ENCODE results near the gene RAB35.

RAB35 gene

DNA sequence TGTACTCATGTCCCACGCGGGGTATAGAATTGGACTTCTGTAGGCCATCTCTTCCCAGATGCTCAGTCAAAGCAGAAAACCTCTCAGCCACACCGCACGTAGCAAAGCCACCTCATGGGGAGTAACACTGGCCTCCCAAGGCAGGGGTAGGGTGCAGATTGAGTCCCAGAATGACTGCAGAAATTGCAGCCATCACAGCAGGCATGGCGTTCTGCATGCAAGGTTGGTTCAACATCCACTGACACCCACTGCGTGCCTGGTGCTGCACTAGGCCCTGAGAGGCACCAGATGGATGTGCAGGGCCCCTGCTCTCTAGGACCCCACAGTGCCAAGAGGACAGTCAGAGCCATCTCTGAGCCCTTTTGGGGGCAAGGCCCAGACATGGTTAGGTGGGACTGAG is 39.9 kb downstream of the RAB35 start:
- DNase-seq = no peak
- TF ChIP-seq GATA1 (IDR thresholded peaks at IDR 0.05; ENCODE audit: low read depth, low read length) (no peak), POLR2A (IDR thresholded peaks at IDR 0.05; ENCODE audit: low read length) (no peak)

DNA sequence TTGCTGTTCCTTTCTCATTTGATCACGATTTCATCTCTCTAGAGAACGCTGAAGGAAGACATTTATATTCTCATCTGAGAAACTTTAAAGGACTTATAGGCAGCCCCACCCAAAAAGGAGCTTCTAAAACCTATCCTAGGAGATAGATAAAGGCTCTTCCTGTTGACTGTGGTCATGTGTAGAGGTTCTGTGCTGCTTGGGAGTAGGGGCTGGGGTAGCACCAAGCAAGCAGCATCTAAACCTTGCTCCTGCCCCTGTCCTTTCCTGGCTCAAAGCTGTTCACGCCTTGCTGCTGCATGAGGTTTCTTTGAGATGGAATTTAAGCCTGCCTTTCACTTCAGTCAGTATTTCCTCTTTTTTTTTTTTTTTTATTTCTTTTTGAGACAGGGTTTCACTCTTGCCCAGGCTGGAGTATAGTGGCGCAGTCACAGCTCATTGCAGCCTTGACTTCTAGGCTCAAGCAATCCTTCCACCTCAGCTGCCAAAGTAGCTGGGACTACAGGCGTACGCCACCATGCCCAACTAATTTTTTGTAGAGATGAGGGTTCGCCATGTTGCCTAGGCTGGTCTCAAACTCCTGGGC is 41.4 kb downstream of the RAB35 start:
- no peak for DNase-seq

DNA sequence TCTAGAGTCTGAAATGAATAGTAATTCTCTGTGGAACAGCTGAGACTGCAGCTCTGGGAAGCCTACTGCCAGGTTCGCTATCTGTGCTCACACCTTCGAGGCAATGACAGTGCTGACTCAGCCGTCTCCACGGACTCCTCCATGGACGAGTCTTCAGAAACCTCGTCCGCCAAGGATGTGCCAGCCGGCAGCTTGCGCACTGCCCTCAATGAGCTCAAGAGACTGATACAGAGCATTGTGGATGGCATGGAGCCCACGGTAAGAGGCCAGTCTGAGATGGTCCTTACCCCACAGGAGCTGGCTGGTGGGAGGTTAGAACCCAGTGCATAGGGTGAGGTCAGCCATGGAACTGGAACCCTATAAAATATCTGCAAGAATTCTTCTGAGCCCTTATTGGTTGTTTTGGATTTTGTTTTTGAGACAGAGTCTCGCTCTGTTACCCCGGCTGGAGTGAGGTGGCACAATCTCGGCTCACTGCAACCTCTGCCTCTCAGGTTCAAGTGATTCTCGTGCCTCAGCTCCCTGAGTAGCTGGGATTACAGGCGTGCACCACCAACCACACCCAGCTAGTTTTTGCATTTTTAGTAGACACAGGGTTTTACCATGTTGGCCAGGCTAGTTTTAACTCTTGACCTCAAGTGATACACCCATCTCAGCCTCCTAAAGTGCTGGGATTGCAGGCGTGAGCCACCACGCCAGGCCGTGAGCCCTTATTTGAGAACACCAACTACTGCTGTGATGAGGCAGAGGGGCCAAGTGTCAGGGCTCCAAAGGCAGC is 43.9 kb downstream of the RAB35 start:
- DNase-seq = no peak
- TF ChIP-seq GATA1 (IDR thresholded peaks at IDR 0.05; ENCODE audit: low read depth, low read length) (no peak), POLR2A (IDR thresholded peaks at IDR 0.05; ENCODE audit: low read length) (no peak)

More for the DNA sequence above, 41.4 kb downstream of the RAB35 start:
- TF ChIP-seq POLR2A (IDR thresholded peaks at IDR 0.05; ENCODE audit: low read length) = no peak
- no peak for TF ChIP-seq GATA1 (IDR thresholded peaks at IDR 0.05; ENCODE audit: low read depth, low read length)

DNA sequence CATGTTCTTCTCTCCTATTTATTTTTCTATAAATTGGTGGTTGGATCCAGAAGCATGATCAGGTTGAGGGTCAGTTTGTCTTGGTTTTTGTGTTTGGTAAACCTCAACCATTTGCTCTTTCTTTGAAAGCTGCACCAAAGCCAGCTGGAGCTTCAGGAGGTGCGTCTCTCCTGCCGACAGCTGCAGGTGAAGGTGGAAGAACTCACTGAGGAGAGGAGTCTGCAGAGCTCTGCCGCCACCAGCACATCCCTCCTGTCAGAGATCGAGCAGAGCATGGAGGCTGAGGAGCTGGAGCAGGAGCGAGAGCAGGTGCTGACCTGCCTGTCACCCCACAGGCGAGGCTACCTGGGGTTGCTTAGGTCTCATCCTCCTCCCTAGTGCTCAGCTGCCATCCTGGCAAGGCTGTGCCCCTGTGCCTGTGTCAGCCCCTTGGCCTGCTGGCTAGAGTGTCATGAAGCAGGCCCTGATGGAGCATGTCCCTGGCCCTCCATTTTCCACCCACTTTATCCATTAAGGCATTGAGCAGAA is 45.0 kb downstream of the RAB35 start:
- DNase-seq = no peak
- TF ChIP-seq GATA1 (IDR thresholded peaks at IDR 0.05; ENCODE audit: low read depth, low read length) = no peak
- TF ChIP-seq POLR2A (IDR thresholded peaks at IDR 0.05; ENCODE audit: low read length) = no peak

DNA sequence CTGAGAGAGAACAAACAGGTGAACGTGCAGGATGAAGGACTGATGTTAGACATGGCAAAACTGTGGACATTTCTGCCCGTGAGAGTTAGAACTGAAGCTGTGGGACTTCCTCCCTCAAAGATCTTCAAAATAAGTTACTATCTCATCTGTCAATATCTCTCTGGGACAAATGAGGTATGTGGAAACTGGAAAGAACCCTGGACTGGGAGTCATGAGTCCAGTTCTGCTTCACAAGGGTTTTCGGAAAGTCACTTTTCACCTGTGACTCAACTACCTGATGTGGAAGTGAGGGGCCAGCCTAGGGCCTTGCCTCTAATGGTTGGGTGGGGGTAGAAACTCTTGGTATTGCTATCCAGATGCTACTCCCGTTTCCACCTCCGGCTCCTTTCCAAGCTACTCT is 47.3 kb downstream of the RAB35 start:
- no peak for TF ChIP-seq POLR2A (IDR thresholded peaks at IDR 0.05; ENCODE audit: low read length)
- no peak for TF ChIP-seq GATA1 (IDR thresholded peaks at IDR 0.05; ENCODE audit: low read depth, low read length)
- no peak for DNase-seq

DNA sequence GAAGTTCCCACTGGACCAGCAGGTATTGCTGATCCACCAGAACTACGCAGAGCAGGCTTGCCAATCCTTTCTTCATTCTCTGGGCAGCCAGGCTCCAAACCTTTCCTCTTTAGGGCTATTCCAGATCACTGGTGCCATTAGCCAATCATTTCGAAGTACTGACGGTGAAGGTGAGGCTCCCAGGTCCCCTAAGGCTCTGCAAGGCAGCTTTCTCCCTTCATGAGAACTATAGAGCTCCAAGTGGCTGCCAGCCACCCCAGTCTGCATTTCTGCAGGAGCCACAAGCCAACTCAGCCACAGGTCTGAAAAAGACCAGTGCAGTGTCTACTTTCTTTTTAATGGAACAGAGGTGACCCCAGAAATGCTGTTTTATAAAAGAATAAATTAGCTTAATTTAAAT is 48.7 kb downstream of the RAB35 start:
- DNase-seq = no peak
- no peak for TF ChIP-seq GATA1 (IDR thresholded peaks at IDR 0.05; ENCODE audit: low read depth, low read length)
- TF ChIP-seq POLR2A (IDR thresholded peaks at IDR 0.05; ENCODE audit: low read length) = no peak

DNA sequence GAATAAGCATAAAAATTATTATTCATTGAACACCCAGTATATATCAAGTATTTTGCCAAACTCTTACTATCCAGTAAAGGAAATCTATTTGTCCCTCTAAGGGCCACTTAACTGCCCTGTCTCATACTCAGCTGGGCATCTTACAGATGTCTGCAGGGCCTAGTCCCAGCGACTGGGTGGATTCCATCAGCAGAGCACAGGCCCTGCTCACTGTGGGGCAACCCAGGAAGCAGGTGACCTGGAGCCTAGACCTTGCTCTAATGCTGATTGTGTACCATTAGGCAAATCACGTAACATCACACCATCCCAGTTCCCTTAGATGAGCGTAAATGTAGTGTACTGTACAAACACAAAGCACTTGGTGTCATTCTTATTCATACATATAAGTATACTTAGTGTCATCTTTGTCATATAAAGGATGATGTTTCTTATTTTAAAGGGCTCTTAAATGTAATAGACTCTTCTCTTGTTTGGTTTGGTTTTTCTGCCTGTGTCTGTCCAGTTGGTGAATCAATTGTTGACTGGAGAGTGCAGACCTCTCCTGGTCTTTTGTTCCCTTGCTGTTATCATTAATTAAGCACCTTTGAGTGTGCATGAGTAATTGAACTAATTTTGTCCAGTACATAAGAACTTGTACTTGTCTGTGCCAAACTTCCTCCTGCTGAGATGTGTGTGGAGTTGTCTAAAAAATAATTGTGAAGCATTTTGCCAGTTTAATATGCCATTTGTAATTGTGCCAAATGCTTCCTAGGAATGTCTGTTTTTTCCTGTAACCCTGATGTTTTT is 49.3 kb downstream of the RAB35 start:
- TF ChIP-seq GATA1 (IDR thresholded peaks at IDR 0.05; ENCODE audit: low read depth, low read length) = no peak
- no peak for TF ChIP-seq POLR2A (IDR thresholded peaks at IDR 0.05; ENCODE audit: low read length)
- DNase-seq = no peak

DNA sequence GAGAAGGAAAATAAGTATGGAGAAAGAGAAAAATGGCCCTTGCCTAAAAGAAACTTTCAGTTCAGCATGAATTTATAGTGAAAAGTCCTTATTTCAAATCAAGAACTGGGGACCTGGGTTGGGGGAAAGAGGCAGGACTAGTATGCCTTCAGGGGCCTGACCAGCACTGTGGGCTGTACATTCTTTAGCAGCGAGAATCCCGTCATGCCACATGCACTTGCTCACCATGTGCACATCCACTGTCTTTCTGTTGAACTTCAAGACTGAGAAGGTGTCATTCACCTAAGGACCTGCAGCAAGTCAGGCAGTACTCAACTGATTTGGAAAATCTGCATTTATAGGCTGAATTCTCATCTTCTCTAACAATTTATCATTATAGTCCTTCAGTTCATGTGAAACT is 50.2 kb downstream of the RAB35 start:
- DNase-seq = no peak
- TF ChIP-seq GATA1 (IDR thresholded peaks at IDR 0.05; ENCODE audit: low read depth, low read length) = no peak

DNA sequence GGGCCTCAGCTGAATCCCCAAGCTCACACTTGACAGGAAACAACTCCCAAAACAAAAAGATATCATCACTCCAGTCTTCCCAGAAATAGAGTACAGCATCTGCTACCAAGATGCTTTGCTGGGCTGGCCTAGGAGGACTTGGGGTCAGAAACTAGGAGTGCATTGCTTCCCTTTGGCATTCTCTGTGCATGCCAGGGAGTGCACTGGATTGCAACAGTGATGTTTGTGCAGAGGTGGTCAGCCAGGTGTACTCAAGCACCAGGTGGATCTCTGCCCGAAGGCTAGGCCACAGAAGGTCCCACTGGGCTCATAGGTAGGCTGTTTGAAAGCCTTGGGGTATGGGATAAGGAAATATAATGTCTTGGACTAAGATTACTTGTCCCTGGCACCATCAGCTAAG is 51.1 kb downstream of the RAB35 start:
- TF ChIP-seq GATA1 (IDR thresholded peaks at IDR 0.05; ENCODE audit: low read depth, low read length) (no peak), POLR2A (IDR thresholded peaks at IDR 0.05; ENCODE audit: low read length) (no peak)
- DNase-seq = no peak

DNA sequence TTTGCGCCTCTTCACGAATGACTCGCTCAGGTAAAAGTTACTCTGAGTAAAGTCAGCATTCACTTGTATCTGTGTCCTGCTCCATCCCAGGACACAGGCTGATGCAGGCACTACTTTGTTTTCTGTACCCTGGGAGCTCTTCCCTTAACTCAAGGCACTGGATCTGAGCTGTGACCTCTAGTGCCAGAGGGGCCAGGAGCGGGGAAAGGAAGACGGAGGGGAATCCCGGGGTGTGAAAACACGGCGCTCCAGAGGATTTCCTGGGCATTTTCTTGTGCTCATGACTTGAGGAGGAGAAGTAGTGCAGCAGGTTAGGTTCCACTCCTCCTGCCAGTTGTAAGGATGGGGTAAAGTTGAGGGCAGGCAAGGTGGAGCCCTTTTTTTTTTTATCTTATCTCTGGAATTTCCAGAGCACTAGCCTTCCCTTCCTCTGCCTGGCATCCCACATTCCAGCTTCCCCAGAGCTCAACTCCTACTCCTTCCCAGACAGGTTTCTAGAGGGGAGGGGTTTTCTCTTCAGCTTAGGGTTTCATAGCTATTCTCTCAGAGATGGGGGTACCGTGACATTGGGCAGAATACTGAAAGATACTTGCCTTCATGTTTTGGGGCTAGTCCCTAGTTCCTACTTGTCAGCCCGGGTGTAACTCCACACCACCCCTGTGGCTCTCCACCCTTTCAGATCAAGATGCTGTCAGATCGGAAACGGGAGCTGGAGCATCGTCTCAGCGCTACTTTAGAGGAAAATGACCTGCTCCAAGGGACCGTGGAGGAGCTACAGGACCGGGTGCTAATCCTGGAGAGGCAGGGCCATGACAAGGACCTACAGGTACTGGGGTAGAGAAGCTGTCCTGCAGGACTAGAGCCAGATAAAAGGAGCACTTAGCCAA is 52.3 kb downstream of the RAB35 start:
- TF ChIP-seq POLR2A (IDR thresholded peaks at IDR 0.05; ENCODE audit: low read length) (no peak), GATA1 (IDR thresholded peaks at IDR 0.05; ENCODE audit: low read depth, low read length) (no peak)
- no peak for DNase-seq

DNA sequence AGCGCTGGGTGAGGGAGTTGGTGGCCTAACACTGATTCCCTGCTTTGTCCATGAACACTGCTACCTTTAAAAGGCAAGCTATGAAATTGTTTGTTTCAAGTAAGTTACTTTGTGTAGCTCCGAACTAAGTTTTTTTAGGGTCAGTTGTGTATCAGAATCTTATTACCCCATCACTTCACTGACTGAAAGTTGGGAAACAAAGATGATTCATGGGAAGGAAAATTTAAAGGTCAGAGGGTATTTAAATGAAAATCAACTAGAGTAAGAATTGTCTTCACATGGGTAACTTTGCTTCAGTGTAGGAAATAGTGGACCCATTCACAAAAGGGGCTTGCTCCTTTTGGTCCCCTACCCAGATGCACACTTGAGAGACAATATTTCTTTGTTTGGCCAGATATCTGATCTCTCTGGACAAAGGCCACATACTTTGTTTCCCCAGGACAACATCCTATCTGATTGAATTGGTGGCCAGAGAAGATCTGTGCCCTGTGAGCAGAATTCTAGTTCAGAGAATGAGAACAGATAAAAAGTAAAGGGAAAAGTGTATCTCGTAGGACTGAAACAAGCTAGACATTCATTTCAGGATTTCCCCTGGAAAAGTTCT is 53.5 kb downstream of the RAB35 start:
- TF ChIP-seq GATA1 (IDR thresholded peaks at IDR 0.05; ENCODE audit: low read depth, low read length) (no peak), POLR2A (IDR thresholded peaks at IDR 0.05; ENCODE audit: low read length) (no peak)
- DNase-seq = no peak

DNA sequence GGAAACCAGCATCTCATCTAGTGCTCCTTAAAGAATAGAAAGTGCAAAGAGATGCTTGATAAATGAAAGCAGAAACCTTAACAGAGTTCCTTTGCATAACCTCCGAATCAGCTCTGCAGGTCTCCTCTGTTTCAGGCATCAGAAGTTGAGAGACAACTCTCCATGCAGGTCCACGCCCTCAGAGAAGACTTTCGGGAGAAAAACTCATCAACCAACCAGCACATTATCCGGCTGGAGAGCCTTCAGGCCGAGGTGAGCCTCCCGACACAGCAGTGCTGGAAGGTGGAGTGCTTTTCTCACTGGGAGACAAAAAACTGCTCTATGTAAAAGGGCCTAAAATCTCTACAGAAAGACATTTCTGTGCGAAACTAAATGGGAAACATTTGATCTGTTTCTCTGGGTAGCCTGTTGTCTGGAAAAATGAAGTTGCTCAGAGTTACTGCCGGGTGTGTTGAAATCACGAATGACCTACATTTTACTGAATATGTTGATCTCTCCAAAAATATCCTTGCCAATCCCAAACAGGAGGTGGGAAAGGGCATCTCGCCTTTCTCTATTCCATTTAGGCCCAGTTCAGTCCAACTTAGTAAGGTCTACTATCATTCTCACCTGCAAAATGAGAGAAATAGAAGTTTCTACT is 54.9 kb downstream of the RAB35 start:
- no peak for DNase-seq
- TF ChIP-seq GATA1 (IDR thresholded peaks at IDR 0.05; ENCODE audit: low read depth, low read length) = no peak
- TF ChIP-seq POLR2A (IDR thresholded peaks at IDR 0.05; ENCODE audit: low read length) = no peak

DNA sequence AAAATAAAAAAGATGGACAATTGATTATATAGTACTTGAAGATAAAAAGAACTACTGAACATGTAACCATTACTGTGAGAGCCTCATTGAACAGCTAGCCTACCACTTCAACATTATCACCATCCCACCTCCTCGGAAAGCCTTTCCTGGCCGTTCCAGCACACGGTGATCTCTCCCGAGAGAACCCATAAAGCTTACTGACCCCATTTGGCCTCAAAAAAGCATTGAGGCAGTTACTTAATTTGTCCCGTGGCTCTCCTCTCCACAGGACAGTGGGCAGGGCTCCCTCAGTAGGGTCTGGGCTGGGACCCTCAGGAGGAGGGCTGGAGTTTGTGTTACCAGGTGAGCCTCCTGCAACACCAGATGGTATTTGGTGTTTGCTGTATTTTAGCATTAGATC is 55.8 kb downstream of the RAB35 start:
- DNase-seq = no peak
- TF ChIP-seq GATA1 (IDR thresholded peaks at IDR 0.05; ENCODE audit: low read depth, low read length) (no peak), POLR2A (IDR thresholded peaks at IDR 0.05; ENCODE audit: low read length) (no peak)

Data from erythroblast (primary cell).